ENCODE measurements around the gene DPYSL5. TPM values are rescaled to one million over a fixed set of nuclear protein-coding genes. Genes with fewer than 3 reads are reported as not detected.

Gene DPYSL5
- total and polyA plus RNA-seq, 4 donors, result not detected

GRCh38 chr2:26886736-26887135 lies 38.8 kb downstream of the DPYSL5 start:
- DNase-seq (no peak), ATAC-seq (ENCODE audit: low FRiP score) (no peak)
- no peaks in the 10 kb centered on the region for H3K27me3 ChIP-seq (ENCODE audit: control insufficient read depth in 1 of 2, insufficient read depth in 2 of 2, low read length in 1 of 2)
- 85 to 91% methylated on average over 2 of the region's 2 CpGs for WGBS, 2 donors
- H3K4me3 ChIP-seq (ENCODE audit: low read length in 2 of 2), result no peak overlapping the region
- H3K27ac ChIP-seq (ENCODE audit: low read depth in 1 of 2, low read length in 2 of 2), result no peak overlapping the region
- H3K9me3 ChIP-seq (ENCODE audit: control insufficient read depth, low read length), result no peaks in the 10 kb centered on the region
- H3K4me1 ChIP-seq (ENCODE audit: control insufficient read depth in 1 of 2, insufficient read depth in 2 of 2, low read length in 2 of 2), result no peaks in the 10 kb centered on the region
- no peaks in the 10 kb centered on the region for H3K36me3 ChIP-seq (ENCODE audit: control insufficient read depth in 1 of 2, insufficient read depth in 2 of 2, low read length in 1 of 2)
- intact Hi-C loops (cut with DNase I), result no loop called here

DNA sequence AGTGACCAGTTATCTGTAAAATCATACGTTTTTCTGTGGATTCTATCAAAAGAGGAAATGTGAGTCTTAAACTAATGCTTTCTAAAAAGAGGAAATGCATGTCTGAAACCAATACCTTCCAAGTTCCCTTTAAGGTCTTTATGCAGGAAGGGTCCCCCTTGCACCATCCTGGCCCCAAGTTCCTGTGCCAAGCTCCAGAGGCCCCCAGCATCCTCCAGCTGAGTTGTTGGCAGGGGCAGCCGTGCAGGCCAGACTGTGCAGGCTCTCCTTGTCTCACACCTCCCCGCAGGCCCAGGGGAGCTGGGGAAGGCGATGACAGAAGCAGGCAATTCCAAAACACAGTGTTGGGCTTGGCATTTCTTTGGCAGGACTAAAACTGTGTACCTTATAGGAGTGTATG lies 39.2 kb downstream of the DPYSL5 start:
- no peaks in the 10 kb centered on the region for H3K4me1 ChIP-seq (ENCODE audit: control insufficient read depth in 1 of 2, insufficient read depth in 2 of 2, low read length in 2 of 2)
- ATAC-seq (ENCODE audit: low FRiP score), result no peak
- 39 to 44% methylated on average over 4 of the region's 4 CpGs for WGBS, 2 donors
- H3K27ac ChIP-seq (ENCODE audit: low read depth in 1 of 2, low read length in 2 of 2), result no peak overlapping the region
- no peaks in the 10 kb centered on the region for H3K36me3 ChIP-seq (ENCODE audit: control insufficient read depth in 1 of 2, insufficient read depth in 2 of 2, low read length in 1 of 2)
- H3K27me3 ChIP-seq (ENCODE audit: control insufficient read depth in 1 of 2, insufficient read depth in 2 of 2, low read length in 1 of 2), result no peaks in the 10 kb centered on the region
- DNase-seq, result no peak
- no peak overlapping the region for H3K4me3 ChIP-seq (ENCODE audit: low read length in 2 of 2)
- intact Hi-C loops (cut with DNase I), result no loop called here
- no peaks in the 10 kb centered on the region for H3K9me3 ChIP-seq (ENCODE audit: control insufficient read depth, low read length)

DNA sequence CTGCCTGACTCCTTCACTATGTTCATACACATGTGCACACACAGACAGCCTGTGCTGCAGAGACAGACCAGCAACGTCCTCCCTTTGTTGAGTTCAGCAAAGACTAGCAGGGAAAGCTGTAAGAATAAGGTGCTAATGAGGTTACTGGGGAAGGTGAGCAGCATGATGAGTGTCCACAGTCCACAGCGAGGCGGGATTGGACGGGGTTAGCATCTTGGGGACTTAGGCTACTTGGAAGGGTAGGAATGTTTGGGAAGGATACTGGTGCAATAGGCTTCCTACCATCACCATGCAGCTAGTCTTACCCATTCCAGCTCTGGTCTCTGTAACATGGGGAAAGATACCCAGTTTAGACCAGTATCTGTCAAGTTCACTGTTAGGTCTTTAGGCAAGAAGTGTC lies 41.9 kb downstream of the DPYSL5 start:
- no peak overlapping the region for H3K27ac ChIP-seq (ENCODE audit: low read depth in 1 of 2, low read length in 2 of 2)
- ATAC-seq (ENCODE audit: low FRiP score), result no peak
- 93% methylated on average over 4 of the region's 4 CpGs for WGBS, 2 donors
- H3K27me3 ChIP-seq (ENCODE audit: control insufficient read depth in 1 of 2, insufficient read depth in 2 of 2, low read length in 1 of 2), result no peaks in the 10 kb centered on the region
- H3K4me1 ChIP-seq (ENCODE audit: control insufficient read depth in 1 of 2, insufficient read depth in 2 of 2, low read length in 2 of 2), result no peaks in the 10 kb centered on the region
- no peak overlapping the region for H3K4me3 ChIP-seq (ENCODE audit: low read length in 2 of 2)
- peaks cover 2% of the 10 kb centered on the region for H3K9me3 ChIP-seq (ENCODE audit: control insufficient read depth, low read length)
- DNase-seq, result no peak
- H3K36me3 ChIP-seq (ENCODE audit: control insufficient read depth in 1 of 2, insufficient read depth in 2 of 2, low read length in 1 of 2), result no peaks in the 10 kb centered on the region
- intact Hi-C loops (cut with DNase I), result no loop called here

GRCh38 chr2:26890341-26891000 lies 42.5 kb downstream of the DPYSL5 start:
- ATAC-seq (ENCODE audit: low FRiP score) (no peak), DNase-seq (no peak)
- Histone ChIP-seq H3K9me3 (ENCODE audit: control insufficient read depth, low read length) (peaks cover 2% of the 10 kb centered on the region), H3K36me3 (ENCODE audit: control insufficient read depth in 1 of 2, insufficient read depth in 2 of 2, low read length in 1 of 2) (no peaks in the 10 kb centered on the region), H3K4me3 (ENCODE audit: low read length in 2 of 2) (no peak overlapping the region), H3K4me1 (ENCODE audit: control insufficient read depth in 1 of 2, insufficient read depth in 2 of 2, low read length in 2 of 2) (no peaks in the 10 kb centered on the region), H3K27ac (ENCODE audit: low read depth in 1 of 2, low read length in 2 of 2) (no peak overlapping the region), H3K27me3 (ENCODE audit: control insufficient read depth in 1 of 2, insufficient read depth in 2 of 2, low read length in 1 of 2) (no peaks in the 10 kb centered on the region)
- WGBS, 2 donors, result 92 to 93% methylated on average over 11 of the region's 11 CpGs
- intact Hi-C loops (cut with DNase I), result no loop called here

DNA sequence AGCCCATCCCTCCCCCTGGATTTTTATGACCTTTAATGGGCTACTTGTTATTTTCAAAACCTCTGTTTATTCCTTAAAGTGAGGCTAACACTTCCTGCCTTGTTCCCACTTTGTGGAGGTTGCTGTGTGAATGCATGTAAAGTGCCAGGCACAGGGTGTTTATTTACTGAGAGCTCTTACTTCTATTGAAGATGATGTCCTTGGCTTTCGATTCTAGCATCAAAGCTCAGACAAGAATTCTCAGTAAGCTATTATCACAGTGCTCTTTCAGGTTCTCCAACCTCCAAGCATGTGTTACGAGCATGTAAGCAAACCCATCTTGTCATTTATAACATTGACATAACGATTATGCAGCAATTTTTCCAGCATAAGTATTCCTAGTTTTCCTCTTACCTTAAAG lies 44.2 kb downstream of the DPYSL5 start:
- Histone ChIP-seq H3K4me3 (ENCODE audit: low read length in 2 of 2) (no peak overlapping the region), H3K36me3 (ENCODE audit: control insufficient read depth in 1 of 2, insufficient read depth in 2 of 2, low read length in 1 of 2) (no peaks in the 10 kb centered on the region), H3K9me3 (ENCODE audit: control insufficient read depth, low read length) (peaks cover 2% of the 10 kb centered on the region), H3K4me1 (ENCODE audit: control insufficient read depth in 1 of 2, insufficient read depth in 2 of 2, low read length in 2 of 2) (no peaks in the 10 kb centered on the region), H3K27me3 (ENCODE audit: control insufficient read depth in 1 of 2, insufficient read depth in 2 of 2, low read length in 1 of 2) (peaks cover 0 to 1% of the 10 kb centered on the region in 2 donors), H3K27ac (ENCODE audit: low read depth in 1 of 2, low read length in 2 of 2) (no peak overlapping the region)
- ATAC-seq (ENCODE audit: low FRiP score) (no peak), DNase-seq (no peak)
- intact Hi-C loops (cut with DNase I), result no loop called here
- WGBS, 2 donors, result 81 to 89% methylated on average over 3 of the region's 3 CpGs

GRCh38 chr2:26892922-26893524 lies 45.1 kb downstream of the DPYSL5 start:
- WGBS, 2 donors, result 89 to 92% methylated on average over 3 of the region's 3 CpGs
- no peak overlapping the region for H3K27ac ChIP-seq (ENCODE audit: low read depth in 1 of 2, low read length in 2 of 2)
- ATAC-seq (ENCODE audit: low FRiP score), result no peak

DNA sequence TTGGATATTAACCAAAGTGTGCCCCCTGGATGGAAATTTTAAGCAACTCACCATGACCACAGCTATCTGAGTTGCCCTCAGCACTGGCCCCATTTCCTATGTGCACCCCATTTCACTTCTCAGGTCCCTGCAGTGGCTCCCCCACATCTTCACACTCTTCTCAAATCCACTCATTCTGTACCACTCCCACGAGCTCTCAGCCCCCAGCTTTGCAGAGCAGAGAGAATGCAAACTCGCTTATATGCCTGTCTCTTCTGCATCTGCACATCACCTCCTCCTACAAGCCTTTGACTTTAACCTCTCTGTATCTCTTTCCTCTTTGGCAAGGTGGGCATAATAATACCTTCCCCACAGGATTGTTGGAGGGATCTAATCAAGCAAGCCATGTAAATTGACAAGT lies 46.2 kb downstream of the DPYSL5 start:
- H3K4me3 ChIP-seq (ENCODE audit: low read length in 2 of 2), result no peak overlapping the region
- H3K9me3 ChIP-seq (ENCODE audit: control insufficient read depth, low read length), result peaks cover 2% of the 10 kb centered on the region
- 90 to 91% methylated on average over 2 of the region's 2 CpGs for WGBS, 2 donors
- no peak overlapping the region for H3K27ac ChIP-seq (ENCODE audit: low read depth in 1 of 2, low read length in 2 of 2)
- DNase-seq (no peak), ATAC-seq (ENCODE audit: low FRiP score) (no peak)
- no peaks in the 10 kb centered on the region for H3K4me1 ChIP-seq (ENCODE audit: control insufficient read depth in 1 of 2, insufficient read depth in 2 of 2, low read length in 2 of 2)
- H3K27me3 ChIP-seq (ENCODE audit: control insufficient read depth in 1 of 2, insufficient read depth in 2 of 2, low read length in 1 of 2), result peaks cover 0 to 1% of the 10 kb centered on the region in 2 donors
- H3K36me3 ChIP-seq (ENCODE audit: control insufficient read depth in 1 of 2, insufficient read depth in 2 of 2, low read length in 1 of 2), result no peaks in the 10 kb centered on the region
- intact Hi-C loops (cut with DNase I), result no loop called here

More at GRCh38 chr2:26892922-26893524, 45.1 kb downstream of the DPYSL5 start:
- Histone ChIP-seq H3K36me3 (ENCODE audit: control insufficient read depth in 1 of 2, insufficient read depth in 2 of 2, low read length in 1 of 2) (no peaks in the 10 kb centered on the region), H3K4me3 (ENCODE audit: low read length in 2 of 2) (no peak overlapping the region), H3K9me3 (ENCODE audit: control insufficient read depth, low read length) (peaks cover 2% of the 10 kb centered on the region), H3K27me3 (ENCODE audit: control insufficient read depth in 1 of 2, insufficient read depth in 2 of 2, low read length in 1 of 2) (peaks cover 0 to 1% of the 10 kb centered on the region in 2 donors), H3K4me1 (ENCODE audit: control insufficient read depth in 1 of 2, insufficient read depth in 2 of 2, low read length in 2 of 2) (no peaks in the 10 kb centered on the region)
- intact Hi-C loops (cut with DNase I), result no loop called here
- no peak for DNase-seq

DNA sequence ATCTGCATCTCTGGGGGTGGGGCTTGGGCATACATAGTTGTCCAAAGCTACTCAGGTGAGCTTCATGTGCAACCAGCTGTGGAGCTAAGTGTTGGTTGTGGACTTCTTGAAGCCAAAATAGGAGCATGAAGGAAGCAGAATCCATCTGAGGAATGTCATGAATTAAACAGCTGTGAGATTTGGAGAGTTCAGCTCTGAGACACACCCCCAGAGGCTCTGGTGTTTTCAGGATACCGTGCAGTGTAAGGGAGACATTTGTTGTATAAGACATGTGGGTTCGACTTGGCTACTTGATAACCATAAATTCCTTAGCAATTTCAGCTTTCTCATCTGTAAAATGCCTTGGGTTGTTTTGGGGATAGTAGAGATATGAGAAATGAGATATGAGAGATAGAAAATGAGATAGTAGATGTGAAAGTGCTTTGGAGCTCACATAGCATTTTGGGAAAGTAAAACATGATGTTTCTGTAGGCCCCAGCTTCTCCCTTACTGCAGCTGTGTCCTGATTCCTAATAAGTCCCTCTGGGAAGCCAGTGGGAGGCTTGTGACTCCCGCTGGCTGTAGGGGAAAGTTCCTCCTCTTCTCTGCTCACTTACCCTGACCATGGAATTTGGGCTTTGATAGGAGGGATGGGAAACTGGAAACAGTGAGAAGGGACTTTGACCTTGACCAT lies 50.0 kb downstream of the DPYSL5 start:
- peaks cover 0 to 1% of the 10 kb centered on the region in 2 donors for H3K27me3 ChIP-seq (ENCODE audit: control insufficient read depth in 1 of 2, insufficient read depth in 2 of 2, low read length in 1 of 2)
- H3K9me3 ChIP-seq (ENCODE audit: control insufficient read depth, low read length), result peaks cover 2% of the 10 kb centered on the region
- H3K27ac ChIP-seq (ENCODE audit: low read depth in 1 of 2, low read length in 2 of 2), result no peak overlapping the region
- no peaks in the 10 kb centered on the region for H3K4me1 ChIP-seq (ENCODE audit: control insufficient read depth in 1 of 2, insufficient read depth in 2 of 2, low read length in 2 of 2)
- intact Hi-C loops (cut with DNase I), result no loop called here
- H3K36me3 ChIP-seq (ENCODE audit: control insufficient read depth in 1 of 2, insufficient read depth in 2 of 2, low read length in 1 of 2), result no peaks in the 10 kb centered on the region
- ATAC-seq (ENCODE audit: low FRiP score) (no peak), DNase-seq (no peak)
- no peak overlapping the region for H3K4me3 ChIP-seq (ENCODE audit: low read length in 2 of 2)
- WGBS, 2 donors, result 67 to 75% methylated on average over 3 of the region's 3 CpGs
